Esophagus squamous epithelium (tissue), 4 donors: ENCODE measurements around the gene SLC25A42.

Source experiments
- POLR2A ChIP-seq, 4 donors: fragments of 450-650 bp; IDR thresholded peaks; one replicate each; pipeline ENCODE4 v1.6.1; 2017; ENCODE audit warnings: antibody characterized with exemption in 4 of 4, mild to moderate bottlenecking in 4 of 4, moderate library complexity in 3 of 4
- TF ChIP-seq, protein P1 (sequence below), 6 experiments: fragments of 450-650 bp in 4 of 6; fragments of 200-600 bp in 2 of 6; sonication (generic) in 2 of 6; IDR thresholded peaks; one replicate each; pipeline ENCODE4 v1.5.1; 2016 to 2019; ENCODE audit warnings: antibody characterized with exemption in 6 of 6, mild to moderate bottlenecking in 4 of 6, moderate library complexity in 4 of 6

GRCh38 chr19:19057720-19058119 lies 6.1 kb upstream of the SLC25A42 start:
- TF ChIP-seq, protein P1, sequence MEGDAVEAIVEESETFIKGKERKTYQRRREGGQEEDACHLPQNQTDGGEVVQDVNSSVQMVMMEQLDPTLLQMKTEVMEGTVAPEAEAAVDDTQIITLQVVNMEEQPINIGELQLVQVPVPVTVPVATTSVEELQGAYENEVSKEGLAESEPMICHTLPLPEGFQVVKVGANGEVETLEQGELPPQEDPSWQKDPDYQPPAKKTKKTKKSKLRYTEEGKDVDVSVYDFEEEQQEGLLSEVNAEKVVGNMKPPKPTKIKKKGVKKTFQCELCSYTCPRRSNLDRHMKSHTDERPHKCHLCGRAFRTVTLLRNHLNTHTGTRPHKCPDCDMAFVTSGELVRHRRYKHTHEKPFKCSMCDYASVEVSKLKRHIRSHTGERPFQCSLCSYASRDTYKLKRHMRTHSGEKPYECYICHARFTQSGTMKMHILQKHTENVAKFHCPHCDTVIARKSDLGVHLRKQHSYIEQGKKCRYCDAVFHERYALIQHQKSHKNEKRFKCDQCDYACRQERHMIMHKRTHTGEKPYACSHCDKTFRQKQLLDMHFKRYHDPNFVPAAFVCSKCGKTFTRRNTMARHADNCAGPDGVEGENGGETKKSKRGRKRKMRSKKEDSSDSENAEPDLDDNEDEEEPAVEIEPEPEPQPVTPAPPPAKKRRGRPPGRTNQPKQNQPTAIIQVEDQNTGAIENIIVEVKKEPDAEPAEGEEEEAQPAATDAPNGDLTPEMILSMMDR (IDR thresholded peaks at IDR 0.05), result no peak
- TF ChIP-seq POLR2A (IDR thresholded peaks at IDR 0.05), result no peak
